Right lobe of liver (tissue), 6 donors: Measurements from ENCODE around the gene ITPR1. TPM values are rescaled to one million over a fixed set of nuclear protein-coding genes. Genes with fewer than 3 reads are reported as not detected.
A peak's percentile ranks its signal among the peaks of the same experiment; 100 is the strongest.

Source experiments
- ATAC-seq, 4 donors: fragments of 200-7000 bp; cut with Tn5 transposase; one replicate each; pipeline ENCODE4 v1.9.1; 2020; ENCODE audit warnings: mild to moderate bottlenecking in 4 of 4, moderate library complexity in 4 of 4
- DNase-seq, 3 donors: peaks; one replicate each; pipeline ENCODE4 v3.0.0-alpha.2; 2020
- H3K27ac ChIP-seq, 3 donors: fragments of 200-600 bp; one replicate each; pipeline ENCODE4 v1.8.0; 2022
- H3K27me3 ChIP-seq, 2 donors: fragments of 200-600 bp; one replicate each; pipeline ENCODE4 v1.8.0; 2022
- H3K36me3 ChIP-seq, 4 donors: fragments of 200-600 bp; sonication (generic) in 1 of 4; one replicate each; pipeline versions ENCODE4 v1.5.1 to v1.8.0; 2017 to 2022; ENCODE audit warnings: control low read depth in 1 of 4
- H3K4me1 ChIP-seq, 4 donors: fragments of 200-600 bp; sonication (generic) in 1 of 4; one replicate each; pipeline versions ENCODE4 v1.5.1 to v1.8.0; 2017 to 2022; ENCODE audit warnings: control low read depth in 1 of 4
- H3K4me3 ChIP-seq, 3 donors: fragments of 200-600 bp; one replicate each; pipeline ENCODE4 v1.8.0; 2022
- H3K9me3 ChIP-seq, 4 donors: fragments of 200-600 bp; sonication (generic) in 1 of 4; one replicate each; pipeline versions ENCODE4 v1.5.1 to v1.8.0; 2017 to 2022; ENCODE audit warnings: control low read depth in 1 of 4
- CTCF ChIP-seq, 4 donors: fragments of 200-600 bp in 3 of 4; fragments of 450-650 bp in 1 of 4; IDR thresholded peaks; one replicate each; pipeline versions ENCODE4 v1.5.1 to v1.8.0; 2016 to 2022; ENCODE audit warnings: antibody characterized with exemption in 4 of 4, mild to moderate bottlenecking in 2 of 4
- POLR2A ChIP-seq: fragments of 450-650 bp; IDR thresholded peaks from one replicate; pipeline ENCODE4 v1.6.1; 2017; ENCODE audit warnings: antibody characterized with exemption, mild to moderate bottlenecking
- WGBS: methylation state at CpG from one replicate; pipeline ENCODE4 v1.1.6; 2018; ENCODE audit warnings: low coverage, low lambda C conversion rate; ENCODE audit not compliant: insufficient coverage; ENCODE audit errors: missing lambda C conversion rate; 5-methylcytosine and 5-hydroxymethylcytosine counted together
- intact Hi-C, 2 donors: fragments of 100-400 bp; cut with DNase I; formaldehyde crosslinking; loops; one replicate each; pipeline versions ENCODE4 v1.11.2 to v1.14.1; 2022
- total RNA-seq, 6 experiments: library from RNA; depleted of rRNA in 2 of 6; stranded (reverse); fragments of >200 nt in 2 of 6; fragmentation: NEBNext Ultra II Directional in 3 of 6; extraction: Animal tissue kit (Norgen Biotek cat#: 25700) in 3 of 6; gene quantifications; one replicate each; pipeline versions ENCODE4 v1.1.0 to v1.2.4, GENCODE V29; 2016 to 2023
- donor health status: DM: no; HTN: yes; CAD: no.
- donor health status: DM: no; HTN: no; CAD: no.
- donor health status: DM: no; HTN: no; CAD: no.
- donor health status: DM: no; HTN: yes; CAD: no.
- donor health status: DM: no; HTN: yes; CAD: no.

The ITPR1 gene
- total RNA-seq, 6 experiments from 2014 or later = 6.5 to 16.2 (median 11.5) TPM

DNA sequence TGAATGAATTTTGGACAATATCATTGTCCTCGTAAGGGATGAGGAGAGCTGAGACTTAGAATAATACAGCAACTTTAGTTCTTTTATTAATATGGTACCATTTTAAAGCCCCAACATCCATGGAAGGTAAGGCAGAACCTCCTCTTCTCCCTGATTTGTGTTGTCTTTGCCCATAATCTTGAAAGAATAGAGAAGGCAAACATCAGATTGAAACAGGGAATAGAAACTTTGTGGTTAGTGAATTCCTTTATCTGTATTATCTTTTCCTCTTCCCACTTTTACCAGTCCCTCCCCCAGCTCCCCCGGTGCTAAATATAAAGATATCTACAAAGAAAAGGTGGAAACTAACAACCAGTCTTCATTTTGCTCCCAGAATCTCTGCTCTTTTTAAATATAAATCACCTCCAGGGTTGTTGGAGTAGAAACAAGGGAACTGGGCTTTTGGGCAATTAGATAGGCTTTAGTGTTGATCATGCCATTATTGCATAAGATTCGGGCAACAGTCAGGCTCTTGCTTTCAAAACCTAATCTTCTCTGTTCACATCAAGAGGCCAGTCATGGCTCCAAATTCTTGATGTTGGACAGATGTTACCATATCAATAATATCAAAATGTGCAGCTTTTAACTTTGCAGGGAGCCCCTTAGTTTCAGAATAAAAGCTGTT lies 32.5 kb downstream of the ITPR1 start:
- ATAC-seq = peak in 2 of 4 donors; percentile 39 to 72

DNA sequence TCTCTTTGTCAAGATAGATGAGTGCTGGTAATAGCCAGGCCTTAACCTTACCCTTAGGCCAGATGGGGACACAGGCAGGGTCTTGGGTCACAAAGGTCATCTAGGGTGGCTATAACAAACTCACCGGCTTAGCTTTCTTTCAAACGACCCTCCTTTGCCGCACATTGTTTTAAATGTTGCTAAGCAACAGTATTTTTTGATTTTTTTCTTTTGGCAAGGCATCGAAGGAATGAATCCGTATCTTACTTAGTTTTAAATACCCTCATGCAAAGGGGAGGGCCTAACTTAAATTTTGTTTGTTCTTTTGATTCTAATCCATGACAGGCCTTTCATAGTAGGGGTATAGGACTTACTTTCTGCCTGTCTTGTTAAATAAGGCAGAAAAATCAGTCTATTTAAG lies 35.2 kb downstream of the ITPR1 start:
- WGBS = 81% methylated on average over 5 of the region's 5 CpGs
- peaks cover 0 to 3% (median under 1%) of the 10 kb centered on the region in 4 donors for H3K4me1 ChIP-seq
- H3K4me3 ChIP-seq = no peak overlapping the region
- no peak overlapping the region for H3K27ac ChIP-seq
- no peaks in the 10 kb centered on the region for H3K36me3 ChIP-seq
- intact Hi-C loops = no loop called here
- no peak for TF ChIP-seq CTCF (IDR thresholded peaks at IDR 0.05)
- no peak for TF ChIP-seq POLR2A
- no peak for ATAC-seq
- H3K27me3 ChIP-seq = no peaks in the 10 kb centered on the region
- no peaks in the 10 kb centered on the region for H3K9me3 ChIP-seq
- DNase-seq = no peak

More for the DNA sequence above, 32.5 kb downstream of the ITPR1 start:
- H3K9me3 ChIP-seq = no peaks in the 10 kb centered on the region
- no peaks in the 10 kb centered on the region for H3K4me1 ChIP-seq
- WGBS = 59% methylated on average over 3 of the region's 3 CpGs
- no peaks in the 10 kb centered on the region for H3K27me3 ChIP-seq
- intact Hi-C loops = no loop called here
- no peaks in the 10 kb centered on the region for H3K36me3 ChIP-seq
- no peak overlapping the region for H3K4me3 ChIP-seq
- no peak overlapping the region for H3K27ac ChIP-seq
- no peak for DNase-seq
- no peak for TF ChIP-seq CTCF (IDR thresholded peaks at IDR 0.05)
- TF ChIP-seq POLR2A = no peak

- H3K27ac ChIP-seq = no peak overlapping the region
- H3K4me3 ChIP-seq = no peak overlapping the region
- H3K36me3 ChIP-seq = no peaks in the 10 kb centered on the region
- 68% methylated on average over 5 of the region's 5 CpGs for WGBS
- no peak for TF ChIP-seq CTCF (IDR thresholded peaks at IDR 0.05)
- no peak for TF ChIP-seq POLR2A
- H3K27me3 ChIP-seq = no peaks in the 10 kb centered on the region
- no peaks in the 10 kb centered on the region for H3K9me3 ChIP-seq
- ATAC-seq (no peak), DNase-seq (no peak)
- intact Hi-C loops = no loop called here
- peaks cover 0 to 10% (median 4%) of the 10 kb centered on the region in 4 donors for H3K4me1 ChIP-seq
Measured at GRCh38 chr3:4528819-4529600, 35.9 kb downstream of the ITPR1 start.

DNA sequence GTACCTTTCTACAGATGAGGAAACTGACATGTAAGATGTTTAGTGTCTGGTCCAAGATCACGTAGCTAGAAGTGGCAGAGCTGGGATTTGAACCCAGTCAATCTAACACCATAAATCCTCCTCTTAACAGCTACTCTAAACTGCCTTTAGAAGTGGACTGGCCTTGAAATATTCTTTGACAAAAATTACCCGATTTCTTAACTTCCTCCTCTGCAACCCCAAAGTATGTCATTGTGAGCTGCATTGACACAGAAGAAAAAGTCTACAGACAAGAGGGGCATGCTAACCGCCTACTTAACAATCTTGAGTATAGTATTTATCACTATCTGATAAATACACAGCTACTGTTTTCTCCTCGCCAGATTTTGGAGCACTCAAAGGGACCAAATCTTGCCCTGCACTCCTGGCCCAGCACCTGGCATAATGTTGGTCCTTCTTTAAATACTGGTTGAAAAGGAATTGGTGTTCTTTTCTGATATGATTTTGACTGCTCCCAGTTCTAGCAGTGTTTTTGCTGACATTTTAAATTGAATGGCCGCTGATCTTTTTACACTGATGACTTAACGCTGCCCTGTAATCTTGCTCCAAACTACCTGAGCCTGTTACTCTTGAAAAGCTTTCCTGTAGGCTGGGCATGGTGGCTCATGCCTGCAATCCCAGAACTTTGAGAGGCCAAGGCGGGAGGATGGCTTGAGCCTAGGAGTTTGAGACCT lies 36.9 kb downstream of the ITPR1 start:
- H3K27ac ChIP-seq = no peak overlapping the region
- no peak overlapping the region for H3K4me3 ChIP-seq
- no peak for ATAC-seq
- no peaks in the 10 kb centered on the region for H3K9me3 ChIP-seq
- peaks cover 0 to 15% (median 6%) of the 10 kb centered on the region in 4 donors for H3K4me1 ChIP-seq
- no peaks in the 10 kb centered on the region for H3K36me3 ChIP-seq
- no peak for DNase-seq
- intact Hi-C loops = no loop called here
- WGBS = 80% methylated on average over 7 of the region's 7 CpGs
- TF ChIP-seq CTCF (IDR thresholded peaks at IDR 0.05) (no peak), POLR2A (no peak)
- no peaks in the 10 kb centered on the region for H3K27me3 ChIP-seq
